SK-N-SH (cell line): ENCODE results near the gene EXOC6B.

Experiments used
- IRF3 ChIP-seq: fragments of 150-350 bp; IDR thresholded peaks from 2 replicates; pipeline ENCODE4 v1.6.1; 2016; ENCODE audit warnings: mild to moderate bottlenecking, low read depth, low read length
- RAD21 ChIP-seq: IDR thresholded peaks from 2 replicates; pipeline ENCODE4 v1.6.1; 2012; ENCODE audit warnings: mild to moderate bottlenecking, low read length
- RFX5 ChIP-seq: IDR thresholded peaks from 2 replicates; pipeline ENCODE4 v1.6.1; 2012; ENCODE audit warnings: mild to moderate bottlenecking, improper control_type of control experiment, low read length
- ZBTB33 ChIP-seq: IDR thresholded peaks from 2 replicates; pipeline ENCODE4 v1.4.0; 2012; ENCODE audit warnings: low read depth, borderline replicate concordance

- TF ChIP-seq RAD21 (no peak), ZBTB33 (no peak), IRF3 (no peak), RFX5 (no peak)
These were observed 426.0 kb downstream of the EXOC6B start for GRCh38 chr2:72399879-72400278.
